ENCODE measurements around the gene FOXL3. TPM values are rescaled to one million over a fixed set of nuclear protein-coding genes. Genes with fewer than 3 reads are reported as not detected.

Gene FOXL3
- total and polyA plus RNA-seq, 2 donors (not counting 1 experiment from before 2014, with no cell fraction given): not detected

DNA sequence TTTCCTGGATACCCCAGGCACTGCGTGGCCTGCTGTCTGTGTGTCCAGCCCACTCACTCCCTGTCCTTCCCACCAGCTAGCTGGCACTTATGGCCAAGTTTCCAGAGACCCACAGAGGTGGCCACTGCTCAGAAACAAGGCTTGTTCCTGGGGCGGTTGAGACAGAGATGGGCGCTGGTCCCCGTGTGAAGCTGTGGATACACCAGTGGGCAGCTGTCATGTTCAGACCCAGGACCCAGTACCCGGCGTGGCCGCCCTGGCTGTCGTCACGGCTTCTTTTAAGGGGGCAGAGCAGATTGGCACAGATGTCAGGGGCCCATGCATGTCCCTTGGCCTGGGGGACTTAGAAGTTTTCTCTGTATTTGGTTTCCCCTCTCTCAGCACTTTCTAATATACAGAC, 36.3 kb downstream of the FOXL3 start:
- no peaks in the 10 kb centered on the region for H3K36me3 ChIP-seq (replicated peaks in 1 of 2; ENCODE audit: control extremely low read depth in 1 of 2, control insufficient read depth in 1 of 2, extremely low read depth in 1 of 2, insufficient read depth in 2 of 2, low read length in 1 of 2)
- no peaks in the 10 kb centered on the region for H4K20me1 ChIP-seq (ENCODE audit: control insufficient read depth, insufficient read depth, low read length, poor library complexity, severe bottlenecking)
- CTCF ChIA-PET: no interaction called here
- no peak overlapping the region for H2AFZ ChIP-seq (ENCODE audit: insufficient read depth, low read depth, low read length, poor library complexity, severe bottlenecking)
- no peaks in the 10 kb centered on the region for H3K9me3 Mint-ChIP-seq (ENCODE audit: insufficient read depth)
- H3K27ac Mint-ChIP-seq: no peak overlapping the region
- intact Hi-C loops (cut with micrococcal nuclease): loop anchor here (10.0 kb wide), 1 partner anchor 309 kb away; no protein-coding TSS in a partner anchor
- no peak overlapping the region for H3K4me3 Mint-ChIP-seq
- H3K4me1 ChIP-seq (ENCODE audit: control insufficient read depth in 2 of 2, insufficient read depth in 2 of 2, low read length in 2 of 2): peaks cover 0 to 9% of the 10 kb centered on the region in 2 donors
- POLR2A ChIA-PET: no interaction called here
- peaks cover 0 to 13% (median 1%) of the 10 kb centered on the region in 4 experiments for H3K27me3 ChIP-seq (replicated peaks in 1 of 4; ENCODE audit: control extremely low read depth in 1 of 4, control insufficient read depth in 3 of 4, insufficient read depth in 4 of 4, low read length in 3 of 4)
- 89% methylated on average over 4 of the region's 9 CpGs for WGBS (ENCODE audit: insufficient coverage)
- no peak overlapping the region for H3K4me3 ChIP-seq (ENCODE audit: control extremely low read depth in 1 of 5, extremely low read depth in 1 of 5, insufficient read depth in 1 of 5, low read depth in 2 of 5, low read length in 4 of 5)
- no peak for TF ChIP-seq EZH2 (IDR thresholded peaks at IDR 0.05; ENCODE audit: borderline replicate concordance, insufficient read depth, low read depth, low read length, poor library complexity, severe bottlenecking)
- TF ChIP-seq, protein P1, sequence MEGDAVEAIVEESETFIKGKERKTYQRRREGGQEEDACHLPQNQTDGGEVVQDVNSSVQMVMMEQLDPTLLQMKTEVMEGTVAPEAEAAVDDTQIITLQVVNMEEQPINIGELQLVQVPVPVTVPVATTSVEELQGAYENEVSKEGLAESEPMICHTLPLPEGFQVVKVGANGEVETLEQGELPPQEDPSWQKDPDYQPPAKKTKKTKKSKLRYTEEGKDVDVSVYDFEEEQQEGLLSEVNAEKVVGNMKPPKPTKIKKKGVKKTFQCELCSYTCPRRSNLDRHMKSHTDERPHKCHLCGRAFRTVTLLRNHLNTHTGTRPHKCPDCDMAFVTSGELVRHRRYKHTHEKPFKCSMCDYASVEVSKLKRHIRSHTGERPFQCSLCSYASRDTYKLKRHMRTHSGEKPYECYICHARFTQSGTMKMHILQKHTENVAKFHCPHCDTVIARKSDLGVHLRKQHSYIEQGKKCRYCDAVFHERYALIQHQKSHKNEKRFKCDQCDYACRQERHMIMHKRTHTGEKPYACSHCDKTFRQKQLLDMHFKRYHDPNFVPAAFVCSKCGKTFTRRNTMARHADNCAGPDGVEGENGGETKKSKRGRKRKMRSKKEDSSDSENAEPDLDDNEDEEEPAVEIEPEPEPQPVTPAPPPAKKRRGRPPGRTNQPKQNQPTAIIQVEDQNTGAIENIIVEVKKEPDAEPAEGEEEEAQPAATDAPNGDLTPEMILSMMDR (IDR thresholded peaks at IDR 0.05): no peak
- H3K4me1 Mint-ChIP-seq: peaks cover 2% of the 10 kb centered on the region
- DNase-seq: no peak
- no peak overlapping the region for H3K4me2 ChIP-seq (replicated peaks; ENCODE audit: low read depth, low read length, poor library complexity, severe bottlenecking)
- H3K79me2 ChIP-seq (ENCODE audit: control insufficient read depth, insufficient read depth, low read length): no peaks in the 10 kb centered on the region
- ATAC-seq (ENCODE audit: low read depth): no peak
- peaks cover 0 to 9% (median 2%) of the 10 kb centered on the region in 3 donors for H3K9me3 ChIP-seq (ENCODE audit: control extremely low read depth in 1 of 3, control insufficient read depth in 2 of 3, insufficient read depth in 1 of 3, low read length in 2 of 3)
- no peak overlapping the region for H3K27ac ChIP-seq (ENCODE audit: low read length in 2 of 2)
- no peak overlapping the region for H3K9ac ChIP-seq (ENCODE audit: low read length)
- H3K27me3 Mint-ChIP-seq: peaks cover 17% of the 10 kb centered on the region

DNA sequence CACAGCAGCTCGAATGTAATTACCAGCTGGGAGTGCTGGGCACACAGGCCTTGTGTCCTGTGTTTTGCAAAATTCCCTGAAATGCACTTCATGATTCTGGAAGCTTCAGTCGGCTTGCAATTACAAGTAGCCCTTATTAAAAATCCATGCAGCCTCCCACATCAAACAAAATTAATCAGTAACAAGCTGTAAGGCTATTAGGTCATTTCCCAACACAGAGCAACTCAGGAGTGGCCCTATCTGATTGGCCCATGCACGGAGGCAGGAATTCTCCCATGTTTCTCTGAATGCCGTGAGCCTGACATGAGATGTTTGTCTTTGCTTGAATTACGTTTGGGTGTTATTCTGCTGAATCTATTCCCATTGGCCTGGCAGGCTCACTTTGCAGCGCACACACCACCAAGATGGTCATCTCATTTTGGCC, 36.9 kb downstream of the FOXL3 start:
- no peaks in the 10 kb centered on the region for H3K9me3 Mint-ChIP-seq (ENCODE audit: insufficient read depth)
- WGBS (ENCODE audit: insufficient coverage): 92% methylated on average over 6 of the region's 6 CpGs

More for the DNA sequence above, 36.9 kb downstream of the FOXL3 start:
- Histone ChIP-seq H3K79me2 (ENCODE audit: control insufficient read depth, insufficient read depth, low read length) (no peaks in the 10 kb centered on the region), H3K4me3 (ENCODE audit: control extremely low read depth in 1 of 5, extremely low read depth in 1 of 5, insufficient read depth in 1 of 5, low read depth in 2 of 5, low read length in 4 of 5) (no peak overlapping the region), H3K27ac (ENCODE audit: low read length in 2 of 2) (no peak overlapping the region), H3K36me3 (replicated peaks in 1 of 2; ENCODE audit: control extremely low read depth in 1 of 2, control insufficient read depth in 1 of 2, extremely low read depth in 1 of 2, insufficient read depth in 2 of 2, low read length in 1 of 2) (no peaks in the 10 kb centered on the region), H3K9me3 (ENCODE audit: control extremely low read depth in 1 of 3, control insufficient read depth in 2 of 3, insufficient read depth in 1 of 3, low read length in 2 of 3) (peaks cover 0 to 9% (median 2%) of the 10 kb centered on the region in 3 donors), H3K4me1 (ENCODE audit: control insufficient read depth in 2 of 2, insufficient read depth in 2 of 2, low read length in 2 of 2) (peaks cover 0 to 6% of the 10 kb centered on the region in 2 donors), H3K27me3 (replicated peaks in 1 of 4; ENCODE audit: control extremely low read depth in 1 of 4, control insufficient read depth in 3 of 4, insufficient read depth in 4 of 4, low read length in 3 of 4) (peaks cover 0 to 9% (median under 1%) of the 10 kb centered on the region in 4 experiments), H4K20me1 (ENCODE audit: control insufficient read depth, insufficient read depth, low read length, poor library complexity, severe bottlenecking) (no peaks in the 10 kb centered on the region), H2AFZ (ENCODE audit: insufficient read depth, low read depth, low read length, poor library complexity, severe bottlenecking) (no peak overlapping the region), H3K4me2 (replicated peaks; ENCODE audit: low read depth, low read length, poor library complexity, severe bottlenecking) (no peak overlapping the region), H3K9ac (ENCODE audit: low read length) (no peak overlapping the region)
- H3K4me3 Mint-ChIP-seq: no peak overlapping the region
- H3K27me3 Mint-ChIP-seq: peaks cover 17% of the 10 kb centered on the region
- no peak overlapping the region for H3K27ac Mint-ChIP-seq
- ChIA-PET POLR2A (no interaction called here), CTCF (no interaction called here)
- H3K4me1 Mint-ChIP-seq: peaks cover 2% of the 10 kb centered on the region
- no peak for ATAC-seq (ENCODE audit: low read depth)
- no peak for DNase-seq
- intact Hi-C loops (cut with micrococcal nuclease): loop anchor here (10.0 kb wide), 1 partner anchor 308 kb away; no protein-coding TSS in a partner anchor
- TF ChIP-seq, protein P1 (IDR thresholded peaks at IDR 0.05): no peak
- TF ChIP-seq EZH2 (IDR thresholded peaks at IDR 0.05; ENCODE audit: borderline replicate concordance, insufficient read depth, low read depth, low read length, poor library complexity, severe bottlenecking): no peak
